Stimulated activated CD4-positive, alpha-beta T cell treated with anti-CD3 and anti-CD28 coated beads, Interleukin-4, amount 100 ng/mL, for 1 hour (primary cell): ENCODE results near the gene NEK5.

Experiments
- DNase-seq: peaks from one replicate; pipeline ENCODE4 v3.0.0-alpha.2; 2020

Gene NEK5

DNA sequence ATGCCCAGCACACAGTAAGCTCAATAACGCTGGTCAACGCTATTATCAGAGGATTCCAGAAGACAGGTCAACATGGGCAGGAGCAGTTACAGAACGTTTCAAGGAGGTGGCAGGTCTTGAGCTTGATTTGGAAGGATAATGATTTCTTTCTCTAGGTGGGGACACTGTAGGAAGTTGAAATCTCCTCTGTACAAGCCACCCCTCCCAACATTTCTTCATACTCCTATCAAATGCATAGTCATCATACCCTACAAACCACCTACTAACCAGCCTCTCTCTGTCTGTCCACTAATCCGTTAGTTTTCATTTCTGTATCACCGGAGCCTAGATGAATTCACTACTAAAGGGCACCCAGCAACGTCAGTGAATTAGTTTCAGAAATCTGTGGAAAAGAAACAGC is 118.9 kb downstream of the NEK5 start:
- no peak for DNase-seq

- no peak for DNase-seq
Measured at GRCh38 chr13:52006523-52007245, 122.2 kb downstream of the NEK5 start.

DNA sequence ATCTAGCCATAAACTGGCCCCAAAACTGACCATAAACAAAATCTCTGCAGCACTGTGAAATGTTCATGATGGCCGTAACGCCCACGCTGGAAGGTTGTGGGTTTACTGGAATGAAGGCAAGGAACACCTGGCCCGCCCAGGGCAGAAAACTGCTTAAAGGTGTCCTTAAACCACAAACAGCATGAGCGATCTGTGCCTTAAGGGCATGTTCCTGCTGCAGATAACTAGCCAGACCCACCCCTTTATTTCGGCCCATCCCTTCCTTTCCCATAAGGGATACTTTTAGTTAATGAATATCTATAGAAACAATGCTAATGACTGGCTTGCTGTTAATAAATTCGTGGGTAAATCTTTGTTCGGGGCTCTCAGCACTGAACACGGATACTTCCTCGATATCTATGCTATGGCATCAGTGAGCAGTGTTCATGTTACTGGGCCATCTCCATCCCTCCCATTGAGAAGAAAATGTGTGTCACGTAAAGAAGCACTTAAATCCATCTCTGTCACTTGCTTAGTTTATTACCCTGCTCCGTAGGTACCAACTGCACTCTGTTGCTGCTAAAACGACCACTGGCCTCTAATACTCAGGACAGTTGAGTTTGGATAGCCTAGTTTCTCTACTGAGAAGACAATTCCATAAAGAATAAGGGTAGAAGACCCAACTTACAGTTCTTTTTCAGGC is 122.9 kb downstream of the NEK5 start:
- no peak for DNase-seq

GRCh38 chr13:52004511-52005170 is 124.2 kb downstream of the NEK5 start:
- no peak for DNase-seq

DNA sequence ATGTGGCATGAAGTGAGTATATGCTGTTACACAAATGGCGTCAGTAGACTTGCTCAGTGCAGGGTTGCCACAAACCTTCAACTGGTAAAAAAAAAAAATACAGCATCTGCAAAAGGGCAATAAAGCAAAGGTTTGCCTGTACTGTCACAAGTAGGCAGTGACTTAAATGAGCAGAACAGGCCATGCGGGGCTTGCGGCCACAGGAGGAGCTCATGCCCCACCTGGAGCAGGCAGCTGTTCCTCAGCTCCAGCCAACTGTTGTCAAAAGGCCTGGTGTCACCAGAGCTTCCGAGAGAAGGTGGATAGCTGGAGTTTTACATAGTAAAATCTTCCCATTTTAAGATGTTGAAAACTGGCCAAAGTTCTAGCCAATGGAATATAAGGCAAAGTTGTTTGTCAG is 125.3 kb downstream of the NEK5 start:
- DNase-seq: no peak

GRCh38 chr13:52002361-52002760 is 126.5 kb downstream of the NEK5 start:
- DNase-seq: no peak

DNA sequence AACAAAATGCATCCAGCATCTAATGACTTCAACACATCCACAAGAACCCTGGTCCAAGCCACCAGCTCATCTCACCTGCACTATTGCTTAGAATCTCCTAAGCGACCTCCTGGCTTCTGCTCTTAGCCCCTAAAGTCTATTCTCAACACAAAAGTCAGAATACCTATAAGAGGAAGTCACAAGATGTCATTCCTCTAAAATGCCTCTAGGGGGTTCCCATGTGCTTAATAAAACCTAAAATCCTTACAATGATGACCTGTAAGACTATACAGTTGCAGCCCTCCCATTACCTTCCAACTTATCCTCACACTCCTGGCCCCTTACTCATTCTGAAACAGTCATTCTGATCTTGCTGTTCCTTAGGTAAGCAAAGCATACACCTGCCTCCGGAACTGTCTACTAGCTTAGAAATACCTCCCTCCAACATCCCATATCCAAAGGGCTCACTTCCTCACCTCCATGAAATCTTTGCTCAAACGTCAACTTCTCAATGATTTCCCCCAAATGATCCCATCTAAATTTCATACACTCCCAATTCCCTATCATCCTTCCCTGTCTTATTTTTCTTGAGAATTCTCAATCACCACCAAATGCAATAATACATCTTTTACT is 127.6 kb downstream of the NEK5 start:
- DNase-seq: no peak

DNA sequence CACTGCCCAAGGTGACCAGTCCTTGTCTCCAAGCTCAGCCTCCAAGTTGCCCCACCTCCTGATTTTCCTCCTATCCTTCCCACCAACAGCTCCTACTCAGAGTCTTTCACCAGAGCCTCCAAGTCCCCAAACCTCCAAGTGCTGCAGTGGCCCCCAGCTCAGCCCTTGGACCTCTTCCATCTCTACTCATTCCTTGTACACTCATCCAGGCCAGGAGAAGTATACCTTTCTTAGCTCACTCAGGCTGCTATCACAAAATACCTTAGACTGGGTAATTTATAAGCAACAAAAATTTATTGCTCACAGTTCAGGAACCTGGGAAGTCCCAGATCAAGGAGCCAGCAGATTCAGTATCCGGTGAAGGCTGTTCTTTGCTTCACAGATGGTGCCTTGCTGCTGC is 129.0 kb downstream of the NEK5 start:
- DNase-seq: no peak

DNA sequence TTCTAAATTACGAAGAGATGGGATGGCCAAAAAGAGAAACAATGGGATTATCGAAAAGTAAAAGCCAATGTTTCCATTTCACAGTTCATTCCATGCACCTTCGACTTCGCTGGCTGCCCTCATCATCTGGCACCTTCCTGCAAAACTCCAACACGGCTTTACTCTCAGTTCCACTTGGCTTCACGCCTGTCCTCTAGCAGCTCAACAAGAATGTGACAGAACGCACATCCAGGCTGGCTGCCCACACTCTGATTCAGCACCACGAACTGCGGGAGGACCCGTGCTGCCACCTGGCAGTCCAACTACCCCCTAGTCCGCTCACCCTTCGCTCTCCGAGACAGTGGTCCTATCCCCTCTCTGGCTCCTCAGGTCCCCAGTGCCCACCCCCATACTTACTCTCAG is 129.4 kb downstream of the NEK5 start:
- DNase-seq: no peak

GRCh38 chr13:51998723-51999509 is 130.0 kb downstream of the NEK5 start:
- DNase-seq: no peak

- DNase-seq: no peak
Measured at GRCh38 chr13:51997641-51998330, 131.1 kb downstream of the NEK5 start.

GRCh38 chr13:51997186-51997585 is 131.7 kb downstream of the NEK5 start:
- DNase-seq: no peak

- no peak for DNase-seq
Measured at GRCh38 chr13:51996641-51997040, 132.2 kb downstream of the NEK5 start.

DNA sequence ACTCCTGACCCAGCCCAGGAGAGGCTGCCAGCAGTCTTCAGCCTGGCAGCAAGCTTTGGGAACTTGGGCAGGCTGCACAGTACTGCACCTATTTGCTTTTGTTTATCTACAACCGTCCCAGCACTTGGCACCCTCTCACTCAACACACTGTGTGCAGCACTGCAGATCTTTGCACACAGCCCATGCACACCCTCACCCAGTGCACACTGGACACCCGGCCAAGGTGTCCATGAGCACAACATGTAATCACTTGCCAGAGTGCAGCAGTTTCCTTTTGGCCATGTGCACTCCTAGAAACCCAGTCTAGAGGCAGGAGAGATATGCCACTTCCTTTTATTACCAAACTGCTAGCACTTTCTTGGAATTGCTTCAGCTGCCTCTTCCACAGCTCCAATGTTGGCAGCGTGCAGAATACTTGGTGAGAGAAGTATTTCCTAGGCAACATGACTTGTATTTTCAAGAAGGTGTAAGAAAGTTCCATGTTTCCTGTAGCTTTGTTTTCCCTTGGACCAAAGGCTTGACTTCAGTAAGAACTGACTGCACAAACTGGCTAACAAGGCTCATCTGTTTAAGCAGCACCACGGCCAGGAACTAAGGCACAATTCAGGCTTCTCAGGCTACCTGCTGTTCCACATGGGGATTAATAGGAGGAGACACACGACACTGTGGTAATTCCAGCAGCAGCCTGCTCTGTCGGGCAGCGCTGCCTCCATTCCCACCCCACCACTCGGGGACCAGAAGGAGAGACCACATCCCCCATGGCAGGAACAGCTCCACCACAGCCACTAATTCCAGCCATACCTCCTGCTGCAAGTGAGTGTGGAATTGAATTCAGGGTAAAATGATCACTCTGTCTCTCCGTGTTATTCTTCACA is 133.0 kb downstream of the NEK5 start:
- DNase-seq: no peak

DNA sequence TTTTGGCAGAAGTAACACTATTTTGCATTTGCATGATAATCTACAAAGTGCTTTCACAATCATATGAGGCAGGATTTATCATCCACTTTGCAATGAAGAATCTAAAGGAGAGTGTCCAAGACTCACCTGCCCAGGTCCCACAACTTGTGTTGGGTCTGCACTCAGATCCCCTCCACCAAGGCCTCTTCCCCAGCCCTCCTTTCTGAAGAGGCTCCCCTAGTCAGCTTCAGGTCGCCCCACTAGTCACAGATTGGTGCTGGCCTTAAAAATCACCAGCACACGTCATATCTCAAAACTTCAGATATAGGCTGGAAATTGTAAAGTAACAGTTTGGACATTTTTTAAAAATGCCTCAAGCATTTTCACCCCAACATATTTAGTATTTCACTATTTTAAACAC is 135.2 kb downstream of the NEK5 start:
- DNase-seq: no peak

DNA sequence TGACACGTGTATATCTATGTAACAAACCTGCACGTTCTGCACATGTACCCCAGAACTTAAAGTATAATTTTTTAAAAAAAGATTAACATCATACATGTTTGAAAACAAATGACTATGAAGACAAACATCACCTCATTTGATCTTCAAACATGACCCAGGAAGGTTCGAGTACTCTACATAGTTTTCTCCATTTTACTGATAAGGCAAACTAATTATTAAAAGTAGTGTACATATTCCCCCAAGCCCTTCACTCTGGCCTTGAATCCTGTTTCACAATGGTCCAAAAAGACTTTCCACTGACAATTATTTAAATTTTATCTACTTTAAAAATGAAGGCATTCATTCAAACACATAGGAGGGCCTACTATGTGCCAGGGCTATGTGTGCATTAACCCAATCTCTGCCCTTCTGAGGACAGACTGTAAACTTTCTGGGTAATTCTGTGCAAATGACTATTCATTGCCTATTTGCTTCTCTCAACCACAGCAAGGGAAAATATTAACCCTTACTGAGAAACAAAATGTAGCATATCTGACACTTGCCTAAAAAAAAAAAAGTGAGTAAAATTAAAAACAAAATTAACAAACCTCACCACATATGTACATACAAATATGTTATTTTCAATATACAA is 139.8 kb downstream of the NEK5 start:
- no peak for DNase-seq
